Suppressor macrophage (primary cell): Measurements from ENCODE around the gene SRCAP.
A peak's percentile ranks its signal among the peaks of the same experiment; 100 is the strongest.

Source experiments
- DNase-seq, 4 experiments: peaks; one replicate each; pipeline ENCODE4 v3.0.0-alpha.2; 2020 to 2022

The SRCAP gene

GRCh38 chr16:30760001-30760559 lies 61.1 kb downstream of the SRCAP start:
- DNase-seq = peak; percentile 18 to 64 (median 48)

DNA sequence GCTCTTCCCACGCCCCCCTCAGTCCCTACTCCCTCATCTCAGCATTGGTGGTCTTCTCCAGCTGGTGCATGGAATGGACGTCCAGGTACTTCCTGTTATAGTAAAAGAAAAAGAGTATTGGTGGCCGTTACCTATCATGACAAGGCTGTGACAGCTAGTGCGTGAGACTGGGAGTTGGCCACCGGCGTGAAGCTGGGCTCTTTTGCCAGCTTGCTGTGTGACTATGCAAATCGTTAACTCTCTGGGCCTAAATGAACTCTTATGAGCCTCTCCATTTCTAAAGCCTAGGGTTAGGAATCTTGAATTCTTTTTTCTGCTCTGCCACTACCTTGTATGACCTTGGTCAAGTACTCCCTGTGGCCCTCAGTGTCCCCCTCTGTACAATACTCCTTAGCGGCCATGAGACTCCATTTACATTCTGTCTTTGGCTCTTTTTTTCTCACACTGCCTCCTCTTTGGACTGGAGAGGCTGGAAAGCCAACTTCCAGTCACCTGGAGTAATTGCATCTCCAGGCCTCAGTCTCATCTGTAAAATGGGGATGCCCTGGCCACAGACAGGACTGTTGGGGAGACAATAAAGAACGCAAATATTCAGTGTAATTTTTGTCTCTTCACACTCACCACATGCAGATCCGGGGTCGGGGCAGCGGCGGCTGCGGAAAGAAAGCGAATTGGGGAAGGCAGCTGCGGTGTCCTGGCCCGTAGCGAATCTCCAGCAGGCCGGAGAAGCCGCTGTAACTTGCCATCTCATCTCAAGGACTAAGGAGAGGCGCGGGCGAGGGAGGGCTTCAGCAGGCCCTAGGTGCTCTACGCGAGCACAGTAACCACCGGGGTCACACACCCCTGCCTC lies 61.8 kb downstream of the SRCAP start:
- peak in 3 of 4 experiments; percentile 11 to 31 (median 14) for DNase-seq

DNA sequence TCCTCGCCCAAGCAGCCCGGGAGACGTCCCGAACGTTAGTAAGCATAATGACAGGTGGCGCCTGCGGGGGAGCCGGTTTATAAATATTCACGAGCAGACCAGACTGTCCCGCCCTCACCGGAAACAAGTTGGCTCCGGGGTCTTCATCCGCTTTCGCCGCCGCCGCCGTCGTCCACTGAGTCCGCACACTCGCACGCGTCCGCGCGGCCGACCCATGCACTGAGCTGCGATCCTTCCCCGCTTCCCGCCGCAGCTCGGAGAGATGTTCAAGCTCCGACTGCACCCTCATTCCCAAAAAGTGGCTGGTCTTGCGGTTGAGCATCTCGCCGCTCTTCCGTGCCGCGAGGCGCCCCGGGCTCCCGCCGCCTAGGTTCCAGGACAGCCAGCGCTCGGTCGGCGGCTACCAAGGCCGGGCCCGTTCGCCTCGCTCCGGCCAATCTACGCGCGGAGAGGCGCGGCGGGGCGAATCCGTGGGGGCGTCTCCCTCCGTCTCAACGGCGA lies 62.5 kb downstream of the SRCAP start:
- DNase-seq = peak in 2 of 4 experiments; percentile 9 to 11

GRCh38 chr16:30761928-30762902 lies 63.2 kb downstream of the SRCAP start, which contains the start of the genes CFAP119 and RNF40:
Gene CFAP119 (minus strand): TSS chr16:30762062. CDS start chr16:30761748, 314 bp downstream.
Gene RNF40 (plus strand): TSS chr16:30762322. CDS start chr16:30762546, 224 bp downstream.
- peak; percentile 96 to 99 (median 98) for DNase-seq

DNA sequence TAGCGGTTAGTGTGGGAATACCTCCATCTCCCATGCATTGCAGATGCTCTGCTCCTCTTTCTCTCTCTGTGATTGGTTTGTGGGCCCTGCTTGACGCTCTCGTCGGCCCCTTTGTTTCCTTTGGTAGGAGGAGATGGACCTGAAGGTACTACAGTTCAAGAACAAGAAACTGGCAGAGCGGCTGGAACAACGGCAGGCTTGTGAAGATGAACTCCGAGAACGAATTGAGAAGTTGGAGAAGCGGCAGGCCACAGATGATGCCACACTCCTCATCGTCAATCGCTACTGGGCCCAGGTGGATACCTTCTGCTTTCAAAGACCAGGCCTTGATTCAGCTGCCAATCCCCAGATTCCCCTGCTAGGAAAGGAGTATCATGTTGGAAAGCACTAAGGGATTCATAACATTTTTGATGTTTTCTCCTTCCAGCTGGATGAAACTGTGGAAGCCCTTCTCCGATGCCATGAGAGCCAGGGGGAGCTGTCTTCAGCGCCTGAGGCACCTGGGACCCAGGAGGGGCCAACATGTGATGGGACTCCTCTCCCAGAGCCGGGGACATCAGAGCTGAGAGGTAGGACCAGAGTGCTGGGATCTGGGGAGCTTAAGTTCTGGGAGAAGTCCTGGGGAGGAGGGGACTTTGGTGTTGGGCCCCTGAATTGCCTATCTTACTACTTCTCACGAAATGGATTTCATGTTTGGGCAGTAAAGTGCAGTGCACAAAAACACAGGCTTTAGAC lies 64.2 kb downstream of the SRCAP start:
- no peak for DNase-seq

GRCh38 chr16:30764086-30764485 lies 65.1 kb downstream of the SRCAP start:
- DNase-seq = no peak

DNA sequence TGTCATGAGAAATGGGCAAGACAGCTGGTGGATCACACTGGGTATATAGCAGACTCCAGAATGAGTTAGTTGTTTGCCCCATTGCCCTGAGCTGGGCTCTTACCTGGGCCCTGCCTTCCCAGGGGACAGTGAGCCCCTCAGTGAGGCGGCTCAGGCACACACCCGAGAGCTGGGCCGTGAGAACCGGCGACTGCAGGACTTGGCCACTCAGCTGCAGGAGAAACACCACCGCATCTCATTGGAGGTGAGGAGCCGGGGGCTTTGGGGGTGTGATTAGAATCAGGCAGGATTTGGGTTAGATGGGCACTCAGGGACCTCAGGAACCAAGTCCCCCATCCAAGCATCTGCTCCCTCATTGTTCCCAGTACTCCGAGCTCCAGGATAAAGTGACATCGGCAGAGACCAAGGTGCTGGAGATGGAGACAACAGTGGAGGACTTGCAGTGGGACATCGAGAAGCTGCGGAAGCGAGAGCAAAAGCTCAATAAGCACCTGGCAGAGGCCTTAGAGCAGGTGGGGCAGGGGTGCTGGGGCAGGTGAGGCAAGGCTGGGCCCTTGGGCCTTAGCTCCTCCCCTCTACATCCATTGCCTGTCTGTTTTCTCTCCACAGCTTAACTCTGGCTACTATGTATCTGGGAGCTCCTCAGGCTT lies 66.0 kb downstream of the SRCAP start:
- no peak for DNase-seq

- no peak for DNase-seq
Observed at GRCh38 chr16:30766206-30766932, 67.4 kb downstream of the SRCAP start.

GRCh38 chr16:30766933-30767284 lies 67.9 kb downstream of the SRCAP start:
- DNase-seq = no peak

- DNase-seq = no peak
Observed at GRCh38 chr16:30767767-30768465, 68.9 kb downstream of the SRCAP start.

- no peak for DNase-seq
Observed at GRCh38 chr16:30768583-30769181, 69.7 kb downstream of the SRCAP start.

DNA sequence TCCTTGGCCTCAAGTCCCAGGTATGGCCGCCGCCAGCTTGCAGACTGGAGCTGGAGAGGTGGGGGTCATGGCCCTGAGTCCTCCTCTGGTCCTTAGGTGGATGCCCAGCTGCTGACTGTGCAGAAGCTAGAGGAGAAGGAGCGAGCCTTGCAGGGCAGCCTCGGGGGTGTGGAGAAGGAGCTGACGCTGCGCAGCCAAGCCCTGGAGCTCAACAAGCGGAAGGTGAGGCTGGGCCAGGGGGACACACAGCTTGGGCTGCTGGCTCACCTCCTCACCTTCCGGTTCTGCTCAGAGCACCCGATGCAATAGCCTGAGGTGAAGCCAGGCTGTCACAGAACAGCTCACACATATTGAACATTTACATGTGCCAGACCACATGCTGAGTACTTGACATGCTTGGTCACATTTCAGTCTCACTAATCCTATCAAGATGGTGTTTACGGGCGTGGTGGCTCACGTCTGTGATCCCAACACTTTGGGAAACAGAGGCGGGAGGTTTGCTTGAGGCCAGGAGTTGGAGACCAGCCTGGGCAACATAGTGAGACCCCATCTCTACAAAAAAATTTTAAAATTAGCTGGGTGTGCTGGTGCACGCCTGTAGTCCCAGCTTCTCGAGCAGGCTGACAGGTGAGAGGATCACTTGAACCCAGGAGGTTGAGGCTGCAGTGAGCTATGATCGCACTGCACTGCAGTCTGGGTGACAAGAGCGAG lies 70.6 kb downstream of the SRCAP start:
- DNase-seq = no peak

- no peak for DNase-seq
Observed at GRCh38 chr16:30771726-30772125, 72.8 kb downstream of the SRCAP start.

DNA sequence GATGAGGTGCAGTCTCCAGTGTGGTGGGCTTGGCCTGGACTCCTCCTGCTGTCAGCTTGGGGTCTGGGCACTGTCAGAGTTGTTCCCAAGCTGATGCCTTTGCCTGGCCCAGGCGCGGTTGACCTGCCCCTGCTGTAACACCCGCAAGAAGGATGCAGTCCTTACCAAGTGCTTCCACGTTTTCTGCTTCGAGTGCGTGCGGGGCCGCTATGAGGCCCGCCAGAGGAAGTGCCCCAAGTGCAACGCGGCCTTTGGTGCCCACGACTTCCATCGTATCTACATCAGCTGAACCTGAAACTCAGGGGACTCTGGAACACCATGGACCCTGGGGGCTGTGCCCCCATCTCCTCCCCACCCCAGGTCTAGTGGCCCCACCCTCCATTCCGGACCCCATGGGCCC lies 74.9 kb downstream of the SRCAP start:
- DNase-seq = no peak

- DNase-seq = peak in 1 of 4 experiments; percentile 30
Observed at GRCh38 chr16:30774367-30775130, 75.6 kb downstream of the SRCAP start.

GRCh38 chr16:30775131-30775391 lies 76.1 kb downstream of the SRCAP start:
- no peak for DNase-seq

DNA sequence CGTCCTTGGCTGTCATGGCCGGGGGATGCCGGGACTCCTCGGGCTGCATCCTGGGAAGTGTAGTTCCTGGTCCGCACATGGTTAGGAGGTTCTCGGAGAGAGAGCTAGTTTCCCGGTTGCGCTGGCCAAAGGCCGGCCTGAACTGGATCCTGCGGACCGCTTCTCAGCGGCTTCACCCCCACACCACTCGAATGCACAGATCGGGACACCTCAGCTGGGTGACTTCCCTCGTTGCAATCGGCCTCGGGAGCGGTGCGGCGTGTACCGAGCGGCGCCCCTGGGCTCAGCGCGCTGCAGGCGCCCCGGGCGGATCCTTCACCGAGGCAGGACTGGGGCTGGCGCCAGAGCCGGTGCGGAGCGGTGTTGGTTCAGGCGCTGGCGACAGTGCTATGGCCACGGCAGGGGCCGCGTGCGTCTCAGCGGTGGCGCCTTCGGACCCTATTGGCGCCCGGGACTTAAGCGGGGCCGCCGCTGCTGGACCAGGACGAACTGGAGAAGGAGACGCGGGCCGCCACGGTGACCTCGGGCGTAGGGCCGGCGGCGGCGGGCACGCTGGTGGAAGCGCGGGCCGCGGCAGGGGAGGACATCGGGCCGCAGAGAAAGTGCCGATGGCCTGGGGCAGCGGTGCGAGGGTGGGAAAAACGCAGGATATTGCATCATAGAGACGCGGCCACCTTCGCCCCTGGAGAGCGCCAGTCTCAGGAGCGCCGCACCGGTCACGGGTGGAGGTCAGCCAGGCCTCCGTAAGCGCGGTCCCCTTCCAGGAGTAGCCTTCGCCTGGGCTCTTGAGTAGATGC lies 76.6 kb downstream of the SRCAP start:
- peak; percentile 71 to 86 (median 82) for DNase-seq
